Measurements from ENCODE around the gene ASCC1. TPM values are rescaled to one million over a fixed set of nuclear protein-coding genes. Genes with fewer than 3 reads are reported as not detected.
A peak's percentile ranks its signal among the peaks of the same experiment; 100 is the strongest.

Gene ASCC1
- total and polyA plus RNA-seq, 9 donors, result 16.2 to 33.0 (median 24.9) TPM

DNA sequence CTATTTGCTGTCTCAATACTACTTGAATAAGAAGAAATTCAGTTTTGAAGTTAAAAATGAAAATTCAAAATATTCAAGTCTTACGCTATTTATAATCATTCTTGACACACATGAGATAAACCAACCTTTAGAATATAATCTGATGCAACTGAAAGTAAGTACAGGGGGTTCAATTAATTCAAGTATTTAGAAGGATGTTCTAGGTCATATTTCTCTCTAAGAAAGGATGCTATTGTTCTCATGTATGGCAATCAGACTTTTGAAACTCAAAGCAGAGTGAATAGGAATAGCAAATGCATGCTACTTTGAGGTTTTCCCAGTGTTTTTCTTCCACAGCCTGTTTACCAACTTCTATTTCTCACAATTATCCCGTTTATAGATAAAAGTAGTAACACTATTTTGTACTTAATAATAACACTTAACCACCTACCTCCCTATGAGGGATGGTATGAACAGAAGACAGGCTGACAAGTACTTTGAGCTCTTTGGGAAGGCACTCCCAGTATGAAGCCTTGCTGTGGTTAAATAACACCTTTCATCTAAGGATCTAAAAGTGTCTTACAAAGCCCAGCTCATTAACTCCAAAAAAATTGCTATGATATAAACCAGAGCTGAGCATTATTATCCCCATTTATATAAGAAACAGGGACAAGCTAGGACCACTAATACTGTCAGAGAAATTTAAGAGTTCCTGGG is 109.8 kb downstream of the ASCC1 start:
- WGBS (ENCODE audit: insufficient coverage), result no CpG with 5 or more reads among the region's 2 CpGs
- no peaks in the 10 kb centered on the region for H3K9me3 ChIP-seq (replicated peaks; ENCODE audit: control insufficient read depth, low read depth, low read length)
- no peak overlapping the region for H3K27ac ChIP-seq (ENCODE audit: low read length)
- H3K4me3 ChIP-seq (ENCODE audit: low read length), result no peak overlapping the region
- H3K27me3 ChIP-seq (ENCODE audit: control insufficient read depth, insufficient read depth, low read length), result no peaks in the 10 kb centered on the region
- no peak for DNase-seq
- H3K4me1 ChIP-seq (ENCODE audit: control insufficient read depth, insufficient read depth, low read length), result no peaks in the 10 kb centered on the region
- peaks cover 11% of the 10 kb centered on the region for H3K36me3 ChIP-seq (ENCODE audit: control insufficient read depth, insufficient read depth, low read length)

GRCh38 chr10:72105710-72106109 is 110.4 kb downstream of the ASCC1 start:
- H3K27ac ChIP-seq (ENCODE audit: low read length), result no peak overlapping the region
- peaks cover 16% of the 10 kb centered on the region for H3K36me3 ChIP-seq (ENCODE audit: control insufficient read depth, insufficient read depth, low read length)
- DNase-seq, result no peak
- H3K27me3 ChIP-seq (ENCODE audit: control insufficient read depth, insufficient read depth, low read length), result no peaks in the 10 kb centered on the region
- H3K4me3 ChIP-seq (ENCODE audit: low read length), result no peak overlapping the region
- 96% methylated on average over 4 of the region's 5 CpGs for WGBS (ENCODE audit: insufficient coverage)
- H3K9me3 ChIP-seq (replicated peaks; ENCODE audit: control insufficient read depth, low read depth, low read length), result no peaks in the 10 kb centered on the region
- no peaks in the 10 kb centered on the region for H3K4me1 ChIP-seq (ENCODE audit: control insufficient read depth, insufficient read depth, low read length)

GRCh38 chr10:72105098-72105475 is 111.0 kb downstream of the ASCC1 start:
- H3K36me3 ChIP-seq (ENCODE audit: control insufficient read depth, insufficient read depth, low read length), result peaks cover 17% of the 10 kb centered on the region
- DNase-seq, result no peak
- no peaks in the 10 kb centered on the region for H3K9me3 ChIP-seq (replicated peaks; ENCODE audit: control insufficient read depth, low read depth, low read length)
- H3K27ac ChIP-seq (ENCODE audit: low read length), result peak overlapping the region; percentile 20
- H3K27me3 ChIP-seq (ENCODE audit: control insufficient read depth, insufficient read depth, low read length), result no peaks in the 10 kb centered on the region
- no peak overlapping the region for H3K4me3 ChIP-seq (ENCODE audit: low read length)
- H3K4me1 ChIP-seq (ENCODE audit: control insufficient read depth, insufficient read depth, low read length), result no peaks in the 10 kb centered on the region
- WGBS (ENCODE audit: insufficient coverage), result 92% methylated on average over 6 of the region's 9 CpGs

DNA sequence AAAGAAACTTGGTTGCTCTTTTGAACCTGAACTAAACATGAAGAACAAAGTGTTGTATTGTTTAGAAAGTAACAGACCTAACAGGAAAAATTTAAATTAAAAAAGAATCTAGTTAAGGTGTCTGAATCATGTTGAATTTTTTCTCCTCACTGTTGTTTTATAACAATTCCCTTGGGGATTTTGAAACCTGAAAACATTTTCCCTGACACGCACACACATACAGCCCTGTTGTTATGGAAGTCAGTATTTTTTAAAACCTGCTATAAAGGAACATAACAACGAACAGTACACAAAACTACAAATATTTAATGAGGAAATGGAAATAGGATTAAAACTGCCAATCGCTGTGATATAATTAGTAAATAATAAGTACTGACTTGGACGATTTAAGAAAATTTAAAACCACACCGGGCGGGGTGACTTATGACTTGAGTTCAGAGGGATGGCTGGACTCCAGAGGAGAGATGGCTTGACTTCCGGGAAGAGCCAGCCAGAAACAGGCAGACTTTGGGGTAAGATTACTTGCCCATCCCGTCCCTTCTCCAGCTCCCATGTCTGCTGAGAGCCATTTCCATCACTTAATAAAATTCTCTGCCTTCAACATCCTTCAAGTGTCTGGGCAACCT is 111.5 kb downstream of the ASCC1 start:
- Histone ChIP-seq H3K9me3 (replicated peaks; ENCODE audit: control insufficient read depth, low read depth, low read length) (no peaks in the 10 kb centered on the region), H3K27ac (ENCODE audit: low read length) (peak overlapping the region; percentile 20), H3K4me3 (ENCODE audit: low read length) (no peak overlapping the region), H3K27me3 (ENCODE audit: control insufficient read depth, insufficient read depth, low read length) (no peaks in the 10 kb centered on the region), H3K4me1 (ENCODE audit: control insufficient read depth, insufficient read depth, low read length) (no peaks in the 10 kb centered on the region), H3K36me3 (ENCODE audit: control insufficient read depth, insufficient read depth, low read length) (peaks cover 17% of the 10 kb centered on the region)
- WGBS (ENCODE audit: insufficient coverage), result no CpG with 5 or more reads among the region's 8 CpGs
- peak; percentile 43 for DNase-seq

- no peaks in the 10 kb centered on the region for H3K27me3 ChIP-seq (ENCODE audit: control insufficient read depth, insufficient read depth, low read length)
- H3K4me3 ChIP-seq (ENCODE audit: low read length), result no peak overlapping the region
- WGBS (ENCODE audit: insufficient coverage), result 100% methylated on average over 2 of the region's 10 CpGs
- H3K4me1 ChIP-seq (ENCODE audit: control insufficient read depth, insufficient read depth, low read length), result no peaks in the 10 kb centered on the region
- no peak overlapping the region for H3K27ac ChIP-seq (ENCODE audit: low read length)
- peaks cover 35% of the 10 kb centered on the region for H3K36me3 ChIP-seq (ENCODE audit: control insufficient read depth, insufficient read depth, low read length)
- no peaks in the 10 kb centered on the region for H3K9me3 ChIP-seq (replicated peaks; ENCODE audit: control insufficient read depth, low read depth, low read length)
- no peak for DNase-seq
Measured at GRCh38 chr10:72099600-72099921, 116.5 kb downstream of the ASCC1 start.

DNA sequence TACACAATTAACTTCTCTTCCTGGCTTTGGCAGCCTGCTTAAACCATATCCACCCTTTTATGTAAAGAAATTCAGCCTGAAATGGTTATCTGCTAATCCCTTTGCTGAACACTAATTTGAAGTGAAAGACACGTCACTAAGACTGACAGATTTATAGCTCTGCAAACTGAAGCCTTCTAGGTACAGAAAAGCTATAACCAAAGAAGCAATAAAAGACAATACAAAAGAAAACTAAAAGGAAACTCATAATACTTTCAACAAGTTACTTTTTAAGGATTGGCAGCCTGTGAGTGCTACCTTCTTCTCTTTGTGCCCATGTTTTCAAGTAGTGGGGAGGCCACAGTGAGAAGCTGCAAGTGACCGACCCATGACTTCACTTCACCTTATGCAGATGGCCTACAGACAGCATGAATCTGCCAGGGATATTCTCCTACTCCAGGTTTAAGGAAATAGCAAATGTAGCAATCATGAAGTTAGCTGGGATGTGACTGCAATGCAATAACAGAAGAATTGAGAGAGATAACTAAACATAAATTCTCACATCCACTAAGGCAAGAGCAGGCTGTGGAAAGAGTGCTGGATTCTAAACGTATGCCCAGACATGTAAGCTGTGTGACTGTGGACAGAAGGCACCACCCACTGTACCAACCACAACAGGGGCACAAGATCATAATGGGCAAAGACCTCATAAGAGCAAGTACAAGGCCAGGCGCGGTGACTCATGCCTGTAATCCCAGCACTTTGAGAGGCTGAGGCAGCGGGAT is 117.1 kb downstream of the ASCC1 start:
- Histone ChIP-seq H3K36me3 (ENCODE audit: control insufficient read depth, insufficient read depth, low read length) (peaks cover 35% of the 10 kb centered on the region), H3K27ac (ENCODE audit: low read length) (no peak overlapping the region)
- 93% methylated on average over 3 of the region's 6 CpGs for WGBS (ENCODE audit: insufficient coverage)

DNA sequence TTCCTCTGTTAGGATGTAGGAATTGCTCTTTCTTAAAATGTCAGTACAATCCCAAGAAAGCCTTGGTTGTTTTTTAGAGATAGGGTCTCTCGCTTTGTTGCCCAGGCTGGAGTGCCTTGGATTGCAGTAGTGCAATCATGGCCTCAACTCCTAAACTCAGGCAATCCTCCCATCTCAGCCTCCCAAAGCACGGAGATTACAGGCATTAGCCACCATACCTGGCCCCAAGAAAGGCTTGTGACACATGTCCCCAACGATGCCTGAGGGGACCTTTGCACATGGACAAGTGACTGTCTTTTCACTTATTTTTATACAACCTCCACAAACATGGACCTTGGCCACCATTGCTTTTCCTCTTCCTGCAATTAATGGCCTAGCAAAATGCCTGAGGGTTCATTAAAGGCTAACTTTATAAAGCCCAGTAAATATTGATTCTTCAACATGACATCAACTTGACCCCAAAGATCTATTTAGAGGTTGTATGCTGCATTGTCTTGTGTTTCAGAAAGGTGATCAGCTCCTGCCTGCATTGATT is 117.7 kb downstream of the ASCC1 start:
- WGBS (ENCODE audit: insufficient coverage), result 83% methylated on average over 3 of the region's 3 CpGs
- Histone ChIP-seq H3K4me1 (ENCODE audit: control insufficient read depth, insufficient read depth, low read length) (no peaks in the 10 kb centered on the region), H3K4me3 (ENCODE audit: low read length) (no peak overlapping the region), H3K9me3 (replicated peaks; ENCODE audit: control insufficient read depth, low read depth, low read length) (no peaks in the 10 kb centered on the region), H3K27ac (ENCODE audit: low read length) (no peak overlapping the region), H3K27me3 (ENCODE audit: control insufficient read depth, insufficient read depth, low read length) (no peaks in the 10 kb centered on the region), H3K36me3 (ENCODE audit: control insufficient read depth, insufficient read depth, low read length) (peaks cover 33% of the 10 kb centered on the region)
- DNase-seq, result no peak

More for the DNA sequence above, 117.1 kb downstream of the ASCC1 start:
- no peaks in the 10 kb centered on the region for H3K9me3 ChIP-seq (replicated peaks; ENCODE audit: control insufficient read depth, low read depth, low read length)
- H3K4me1 ChIP-seq (ENCODE audit: control insufficient read depth, insufficient read depth, low read length), result no peaks in the 10 kb centered on the region
- no peak for DNase-seq
- H3K27me3 ChIP-seq (ENCODE audit: control insufficient read depth, insufficient read depth, low read length), result no peaks in the 10 kb centered on the region
- no peak overlapping the region for H3K4me3 ChIP-seq (ENCODE audit: low read length)

DNA sequence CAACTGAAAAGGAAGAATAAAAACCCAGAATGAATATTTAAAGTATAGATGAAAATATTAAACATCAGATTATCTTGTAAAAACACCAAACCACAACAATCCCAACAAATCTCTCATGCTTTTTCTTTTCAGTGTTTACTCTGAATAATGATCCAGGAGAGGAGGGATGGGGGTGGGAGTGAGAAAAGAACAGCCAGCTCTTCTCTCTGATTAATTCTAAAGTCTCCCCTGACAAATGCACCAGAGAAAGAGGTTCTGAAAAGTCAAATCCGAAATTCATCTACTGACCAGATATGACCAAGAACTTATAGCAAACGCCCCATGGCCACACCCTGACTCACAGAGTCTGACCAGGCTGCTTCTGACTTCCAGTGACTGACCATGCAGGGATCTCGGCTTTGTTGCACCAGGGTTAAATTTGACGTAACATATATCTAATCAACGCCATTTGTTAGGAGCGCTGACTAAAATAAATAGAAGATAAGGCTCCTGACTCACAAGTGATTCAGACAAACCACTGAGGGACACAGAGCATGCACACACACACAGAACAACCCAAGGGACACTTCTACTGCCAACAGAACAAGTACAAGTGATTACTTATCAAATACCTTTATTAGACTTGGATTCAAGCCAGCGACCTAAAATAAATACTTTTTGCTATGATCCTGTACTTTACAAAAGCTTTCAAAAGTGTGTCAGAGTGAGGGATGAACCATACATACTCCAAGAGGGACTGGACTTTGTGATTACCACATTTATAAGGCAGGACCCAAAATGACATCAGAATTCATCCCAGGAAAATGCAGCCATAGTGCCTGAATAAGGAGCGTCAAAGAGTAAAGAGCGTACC is 118.4 kb downstream of the ASCC1 start:
- no peak for DNase-seq
- H3K4me1 ChIP-seq (ENCODE audit: control insufficient read depth, insufficient read depth, low read length), result no peaks in the 10 kb centered on the region
- no peaks in the 10 kb centered on the region for H3K27me3 ChIP-seq (ENCODE audit: control insufficient read depth, insufficient read depth, low read length)
- H3K36me3 ChIP-seq (ENCODE audit: control insufficient read depth, insufficient read depth, low read length), result peaks cover 33% of the 10 kb centered on the region
- 84% methylated on average over 5 of the region's 9 CpGs for WGBS (ENCODE audit: insufficient coverage)
- no peak overlapping the region for H3K27ac ChIP-seq (ENCODE audit: low read length)
- H3K4me3 ChIP-seq (ENCODE audit: low read length), result no peak overlapping the region
- no peaks in the 10 kb centered on the region for H3K9me3 ChIP-seq (replicated peaks; ENCODE audit: control insufficient read depth, low read depth, low read length)

GRCh38 chr10:72096115-72097000 is 119.7 kb downstream of the ASCC1 start:
- Histone ChIP-seq H3K27me3 (ENCODE audit: control insufficient read depth, insufficient read depth, low read length) (no peaks in the 10 kb centered on the region), H3K4me1 (ENCODE audit: control insufficient read depth, insufficient read depth, low read length) (no peaks in the 10 kb centered on the region), H3K9me3 (replicated peaks; ENCODE audit: control insufficient read depth, low read depth, low read length) (no peaks in the 10 kb centered on the region), H3K4me3 (ENCODE audit: low read length) (no peak overlapping the region), H3K36me3 (ENCODE audit: control insufficient read depth, insufficient read depth, low read length) (peaks cover 32% of the 10 kb centered on the region), H3K27ac (ENCODE audit: low read length) (no peak overlapping the region)
- DNase-seq, result no peak
- 100% methylated on average over 1 of the region's 9 CpGs for WGBS (ENCODE audit: insufficient coverage)
